IMR-90 (cell line): Measurements from ENCODE around the gene MAML2. TPM values are rescaled to one million over a fixed set of nuclear protein-coding genes. Genes with fewer than 3 reads are reported as not detected.

Experiments
- ATAC-seq: fragments of 200-7000 bp; cut with Tn5 transposase; 2 replicates; pipeline ENCODE4 v1.9.1; 2020; ENCODE audit warnings: low read depth, mild to moderate bottlenecking, moderate library complexity
- BruUV-seq: library from RNA; stranded (reverse); fragments of 400-500 nt; replicated peaks from 2 replicates; lab custom pipeline; 2021; lab: Mats Ljungman, UMichigan
- CTCF ChIA-PET: fragments of 300-600 bp; formaldehyde crosslinking; extraction: SDS; loops from one replicate; lab custom pipeline; 2021; ENCODE audit warnings: antibody characterized with exemption; lab: Yijun Ruan, JAX
- POLR2A ChIA-PET: fragments of 300-600 bp; sonication (Branson Sonifier 250); formaldehyde crosslinking; loops from one replicate; lab custom pipeline; 2022; ENCODE audit warnings: antibody characterized with exemption; ENCODE audit not compliant: unreplicated experiment; lab: Charles Lee
- DNase-seq: peaks from one replicate; pipeline ENCODE4 v3.0.0; 2013
- H2AFZ ChIP-seq: replicated peaks from 2 replicates; pipeline ENCODE3; 2013; ENCODE audit warnings: low read length, mild to moderate bottlenecking; ENCODE audit not compliant: poor library complexity
- H2AK5ac ChIP-seq: 2 replicates; pipeline ENCODE4 v1.6.1; 2013; ENCODE audit warnings: low read depth, low read length, inconsistent platforms
- H2AK9ac ChIP-seq: replicated peaks from 2 replicates; pipeline ENCODE3; 2013; ENCODE audit warnings: mild to moderate bottlenecking, low read depth, low read length, moderate library complexity; ENCODE audit not compliant: poor library complexity
- H2BK120ac ChIP-seq: 2 replicates; pipeline ENCODE4 v1.6.1; 2013; ENCODE audit warnings: low read depth, low read length, inconsistent platforms
- H2BK15ac ChIP-seq: 3 replicates; pipeline ENCODE4 v1.6.1; 2013; ENCODE audit warnings: low read depth, low read length, inconsistent platforms
- H2BK20ac ChIP-seq: 2 replicates; pipeline ENCODE4 v1.6.1; 2013; ENCODE audit warnings: low read depth, mild to moderate bottlenecking, inconsistent platforms, low read length, moderate library complexity
- H2BK5ac ChIP-seq: 2 replicates; pipeline ENCODE4 v1.6.1; 2013; ENCODE audit warnings: mild to moderate bottlenecking, low read depth, low read length, inconsistent platforms; ENCODE audit not compliant: poor library complexity, severe bottlenecking
- H3K14ac ChIP-seq: replicated peaks from 2 replicates; pipeline ENCODE4 v1.6.1; 2013; ENCODE audit warnings: low read depth, low read length, inconsistent platforms
- H3K18ac ChIP-seq: 2 replicates; pipeline ENCODE4 v1.6.1; 2013; ENCODE audit warnings: low read depth, low read length, control low read depth
- H3K23ac ChIP-seq: 2 replicates; pipeline ENCODE4 v1.6.1; 2013; ENCODE audit warnings: low read depth, low read length, inconsistent platforms
- H3K27ac ChIP-seq: 2 replicates; pipeline ENCODE4 v1.5.1; 2013; ENCODE audit warnings: mild to moderate bottlenecking, control low read depth, low read length; ENCODE audit not compliant: insufficient read depth
- H3K27me3 ChIP-seq: 2 replicates; pipeline ENCODE4 v1.6.1; 2013; ENCODE audit warnings: low read length; ENCODE audit not compliant: control insufficient read depth, insufficient read depth
- H3K36me3 ChIP-seq: 2 replicates; pipeline ENCODE4 v1.6.1; 2013; ENCODE audit warnings: low read length, mixed read lengths; ENCODE audit not compliant: control insufficient read depth, insufficient read depth
- H3K4ac ChIP-seq: 2 replicates; pipeline ENCODE4 v1.6.1; 2013; ENCODE audit warnings: low read depth, low read length, inconsistent platforms
- H3K4me1 ChIP-seq: 2 replicates; pipeline ENCODE4 v1.6.1; 2013; ENCODE audit warnings: low read length, mixed read lengths; ENCODE audit not compliant: control insufficient read depth, insufficient read depth
- H3K4me2 ChIP-seq: 2 replicates; pipeline ENCODE4 v1.6.1; 2013; ENCODE audit warnings: low read depth, mild to moderate bottlenecking, control low read depth, low read length, moderate library complexity
- H3K4me3 ChIP-seq: 2 replicates; pipeline ENCODE4 v1.5.1; 2013; ENCODE audit warnings: low read depth, mild to moderate bottlenecking, control low read depth, low read length, moderate library complexity; ENCODE audit not compliant: insufficient read depth
- H3K56ac ChIP-seq: 2 replicates; pipeline ENCODE4 v1.6.1; 2013; ENCODE audit warnings: low read length, inconsistent platforms; ENCODE audit not compliant: insufficient read depth; ENCODE audit errors: extremely low read depth
- H3K79me1 ChIP-seq, 2 experiments: 2 replicates each; pipeline ENCODE4 v1.6.1; 2013; ENCODE audit warnings: low read length in 2 of 2, inconsistent platforms in 1 of 2, low read depth in 1 of 2
- H3K9ac ChIP-seq: 2 replicates; pipeline ENCODE4 v1.6.1; 2013; ENCODE audit warnings: low read depth, low read length, control low read depth
- H3K9me1 ChIP-seq: 2 replicates; pipeline ENCODE4 v1.6.1; 2013; ENCODE audit warnings: low read length, inconsistent platforms; ENCODE audit not compliant: insufficient read depth
- H3K9me3 ChIP-seq: 2 replicates; pipeline ENCODE4 v1.6.1; 2013; ENCODE audit warnings: low read length; ENCODE audit not compliant: control insufficient read depth, insufficient read depth
- H4K20me1 ChIP-seq: 2 replicates; pipeline ENCODE4 v1.6.1; 2013; ENCODE audit warnings: low read length, inconsistent platforms; ENCODE audit not compliant: insufficient read depth
- H4K5ac ChIP-seq: 2 replicates; pipeline ENCODE4 v1.6.1; 2013; ENCODE audit warnings: mild to moderate bottlenecking, low read depth, low read length, control low read depth
- H4K8ac ChIP-seq, 2 experiments: 2 replicates each; pipeline ENCODE4 v1.6.1; 2013; ENCODE audit warnings: low read depth in 2 of 2, low read length in 2 of 2, control low read depth in 1 of 2, inconsistent platforms in 1 of 2
- H4K91ac ChIP-seq: 2 replicates; pipeline ENCODE4 v1.6.1; 2013; ENCODE audit warnings: low read depth, low read length, inconsistent platforms; ENCODE audit not compliant: insufficient read depth
- BHLHE40 ChIP-seq: fragments of 150-350 bp; IDR thresholded peaks from 2 replicates; pipeline ENCODE4 v1.6.1; 2016; ENCODE audit warnings: mild to moderate bottlenecking, low read depth, low read length
- CHD1 ChIP-seq: IDR thresholded peaks from 2 replicates; pipeline ENCODE4 v1.6.1; 2012; ENCODE audit warnings: low read depth, low read length, improper control_type of control experiment
- FOS ChIP-seq: fragments of 150-350 bp; IDR thresholded peaks from 2 replicates; pipeline ENCODE4 v1.6.1; 2016; ENCODE audit warnings: low read depth, low read length
- MAFK ChIP-seq: IDR thresholded peaks from 2 replicates; pipeline ENCODE4 v1.6.1; 2012; ENCODE audit warnings: low read depth, low read length, improper control_type of control experiment
- MAZ ChIP-seq: IDR thresholded peaks from 2 replicates; pipeline ENCODE4 v1.6.1; 2012; ENCODE audit warnings: low read depth, mild to moderate bottlenecking, low read length, improper control_type of control experiment, moderate library complexity, borderline replicate concordance
- MXI1 ChIP-seq: IDR thresholded peaks from 2 replicates; pipeline ENCODE4 v1.6.1; 2012; ENCODE audit warnings: low read depth, mild to moderate bottlenecking, low read length, moderate library complexity, borderline replicate concordance
- NFE2L2 ChIP-seq: fragments of 150-350 bp; IDR thresholded peaks from 2 replicates; pipeline ENCODE4 v1.6.1; 2016; ENCODE audit warnings: low read depth, mild to moderate bottlenecking, low read length
- POLR2A ChIP-seq: IDR thresholded peaks from 2 replicates; pipeline ENCODE4 v1.6.1; 2012; ENCODE audit warnings: mild to moderate bottlenecking, low read depth, low read length
- RAD21 ChIP-seq: IDR thresholded peaks from 2 replicates; pipeline ENCODE4 v1.6.1; 2012; ENCODE audit warnings: low read length, improper control_type of control experiment
- RCOR1 ChIP-seq: IDR thresholded peaks from 2 replicates; pipeline ENCODE4 v1.6.1; 2012; ENCODE audit warnings: mild to moderate bottlenecking, low read length, improper control_type of control experiment; ENCODE audit not compliant: insufficient replicate concordance
- SMC3 ChIP-seq: fragments of 150-350 bp; IDR thresholded peaks from 2 replicates; pipeline ENCODE4 v1.6.1; 2016; ENCODE audit warnings: low read depth, mild to moderate bottlenecking, antibody characterized with exemption, low read length, moderate library complexity
- USF2 ChIP-seq: fragments of 150-350 bp; IDR thresholded peaks from 2 replicates; pipeline ENCODE4 v1.6.1; 2017; ENCODE audit warnings: mild to moderate bottlenecking, antibody characterized with exemption, low read length, low read depth
- WGBS, 2 experiments: methylation state at CpG; one replicate each; pipeline versions ENCODE4 v1.1.5 to v1.1.7; 2013; ENCODE audit warnings: missing lambda C conversion rate in 2 of 2; ENCODE audit not compliant: insufficient read length in 1 of 2; ENCODE audit errors: extremely low coverage in 2 of 2; 5-methylcytosine and 5-hydroxymethylcytosine counted together
- dilution Hi-C: fragments of 300-500 bp; cut with HindIII; formaldehyde crosslinking; loops from one replicate; pipeline ENCODE4 v1.14.3; 2018; ENCODE audit warnings: low sequenced_read_pairs; ENCODE audit not compliant: unreplicated experiment
- in situ Hi-C: fragments of 300-500 bp; cut with MboI; formaldehyde crosslinking; loops from 3 replicates; pipeline ENCODE4 v1.14.3; 2019; ENCODE audit warnings: low sequenced_read_pairs, inconsistent platforms, mixed read lengths
- intact Hi-C: fragments of 100-400 bp; cut with micrococcal nuclease; formaldehyde crosslinking; loops from 2 replicates; pipeline ENCODE4 v1.10.0; 2022
- polyA plus RNA-seq, 3 experiments: library from polyadenylated mRNA; depleted of rRNA; stranded (reverse); fragments of >200 nt; gene quantifications; 2 replicates each; pipeline ENCODE4 v1.2.3, GENCODE V29; 2012; ENCODE audit warnings: low replicate concordance in 1 of 3
- total RNA-seq: library from RNA; depleted of rRNA; stranded (reverse); fragments of >200 nt; gene quantifications from 2 replicates; pipeline ENCODE4 v1.2.3, GENCODE V29; 2012
- TF ChIP-seq, protein P1 (sequence below): fragments of 150-350 bp; IDR thresholded peaks from 2 replicates; pipeline ENCODE4 v1.6.1; 2016; ENCODE audit warnings: low read depth, mild to moderate bottlenecking, low read length, moderate library complexity, borderline replicate concordance

The MAML2 gene
- total and polyA plus RNA-seq, 2 of the 4 experiments (the other 2 are of a cell fraction), result 15.0 to 19.5 TPM

DNA sequence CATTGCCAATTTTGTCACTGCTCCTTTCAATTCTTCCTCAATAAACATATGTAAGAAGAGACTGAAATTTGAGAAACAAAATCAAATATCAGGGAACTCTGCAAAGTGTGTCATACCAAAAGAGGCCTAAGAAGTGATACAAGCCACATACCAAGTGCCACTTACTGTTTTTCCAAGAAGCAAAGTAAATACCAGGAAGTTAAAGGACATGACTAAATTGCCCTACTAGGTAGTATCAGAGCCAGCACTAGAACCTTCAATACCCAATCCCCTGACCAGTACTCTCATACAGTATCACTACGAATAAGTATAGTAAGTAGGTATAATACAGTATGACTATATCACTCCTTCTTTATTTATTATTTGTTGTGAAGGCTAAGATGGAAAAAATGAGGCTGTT lies 13.6 kb downstream of the MAML2 start:
- H3K9me1 ChIP-seq, result peaks cover 18% of the 10 kb centered on the region
- intact Hi-C loops (no loop called here), dilution Hi-C loops (no loop called here), in situ Hi-C loops (no loop called here)
- peak overlapping the region; percentile 83; the same call in 1 of the 2 replicates for H3K27ac ChIP-seq
- H2AFZ ChIP-seq, result no peak overlapping the region
- H2AK9ac ChIP-seq, result no peak overlapping the region
- TF ChIP-seq MAFK (no peak), MXI1 (no peak), RCOR1 (no peak), NFE2L2 (no peak), SMC3 (no peak), USF2 (no peak), BHLHE40 (no peak), FOS (no peak), CHD1 (no peak), RAD21 (no peak), POLR2A (no peak), MAZ (no peak)
- TF ChIP-seq, protein P1, sequence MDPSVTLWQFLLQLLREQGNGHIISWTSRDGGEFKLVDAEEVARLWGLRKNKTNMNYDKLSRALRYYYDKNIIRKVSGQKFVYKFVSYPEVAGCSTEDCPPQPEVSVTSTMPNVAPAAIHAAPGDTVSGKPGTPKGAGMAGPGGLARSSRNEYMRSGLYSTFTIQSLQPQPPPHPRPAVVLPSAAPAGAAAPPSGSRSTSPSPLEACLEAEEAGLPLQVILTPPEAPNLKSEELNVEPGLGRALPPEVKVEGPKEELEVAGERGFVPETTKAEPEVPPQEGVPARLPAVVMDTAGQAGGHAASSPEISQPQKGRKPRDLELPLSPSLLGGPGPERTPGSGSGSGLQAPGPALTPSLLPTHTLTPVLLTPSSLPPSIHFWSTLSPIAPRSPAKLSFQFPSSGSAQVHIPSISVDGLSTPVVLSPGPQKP, result no peak
- H4K91ac ChIP-seq, result 0 out of 2 replicates have a peak overlapping the region, but pooled peaks have one; percentile 33
- ChIA-PET POLR2A (no interaction called here), CTCF (no interaction called here)
- H3K4me1 ChIP-seq, result peaks cover 42% of the 10 kb centered on the region
- no TSS peak for BruUV-seq
- H3K4me2 ChIP-seq, result peak overlapping the region; percentile 73
- peak overlapping the region; percentile 89 for H3K18ac ChIP-seq
- DNase-seq (no peak), ATAC-seq (no peak; the same call in 1 of the 2 replicates)
- no CpG with 5 or more reads among the region's 1 CpG for WGBS, 2 experiments
- H3K4ac ChIP-seq, result peak overlapping the region; percentile 82
- peak overlapping the region; percentile 67; the same call in 1 of the 2 replicates for H3K23ac ChIP-seq
- H4K5ac ChIP-seq, result no peak overlapping the region
- H3K9ac ChIP-seq, result no peak overlapping the region
- peak overlapping the region in 1 of 2 experiments; percentile 68; a peak in 2 of 4 replicates for H4K8ac ChIP-seq
- 0 out of 2 replicates have a peak overlapping the region, but pooled peaks have one; percentile 29 for H3K56ac ChIP-seq
- H2BK5ac ChIP-seq, result peak overlapping the region; percentile 85
- H3K36me3 ChIP-seq, result no peaks in the 10 kb centered on the region; the same call in 1 of the 2 replicates
- 0 out of 2 replicates have a peak overlapping the region, but pooled peaks have one; percentile 36 for H2AK5ac ChIP-seq
- H4K20me1 ChIP-seq, result no peaks in the 10 kb centered on the region
- 0 out of 3 replicates have a peak overlapping the region, but pooled peaks have one; percentile 24 for H2BK15ac ChIP-seq
- H3K27me3 ChIP-seq, result no peaks in the 10 kb centered on the region
- peak overlapping the region; percentile 71 for H2BK120ac ChIP-seq
- peak overlapping the region; percentile 79 for H3K14ac ChIP-seq
- H2BK20ac ChIP-seq, result peak overlapping the region; percentile 63; the same call in 1 of the 2 replicates
- H3K4me3 ChIP-seq, result no peak overlapping the region
- no peaks in the 10 kb centered on the region for H3K9me3 ChIP-seq
- peaks cover 24 to 71% of the 10 kb centered on the region in 2 experiments; a peak in 3 of 4 replicates for H3K79me1 ChIP-seq
